Testis (tissue), 2 donors: Measurements from ENCODE around the gene PALM2AKAP2.

Source experiments
- POLR2A ChIP-seq: fragments of 450-650 bp; IDR thresholded peaks from one replicate; pipeline ENCODE4 v1.6.1; 2017; ENCODE audit warnings: antibody characterized with exemption, mild to moderate bottlenecking, moderate library complexity
- TF ChIP-seq, protein P1 (sequence below), 3 experiments: fragments of 450-650 bp in 2 of 3; fragments of 200-600 bp in 1 of 3; sonication (generic) in 1 of 3; IDR thresholded peaks; one replicate each; pipeline ENCODE4 v1.5.1; 2016 to 2019; ENCODE audit warnings: antibody characterized with exemption in 3 of 3, mild to moderate bottlenecking in 2 of 3, moderate library complexity in 1 of 3

DNA sequence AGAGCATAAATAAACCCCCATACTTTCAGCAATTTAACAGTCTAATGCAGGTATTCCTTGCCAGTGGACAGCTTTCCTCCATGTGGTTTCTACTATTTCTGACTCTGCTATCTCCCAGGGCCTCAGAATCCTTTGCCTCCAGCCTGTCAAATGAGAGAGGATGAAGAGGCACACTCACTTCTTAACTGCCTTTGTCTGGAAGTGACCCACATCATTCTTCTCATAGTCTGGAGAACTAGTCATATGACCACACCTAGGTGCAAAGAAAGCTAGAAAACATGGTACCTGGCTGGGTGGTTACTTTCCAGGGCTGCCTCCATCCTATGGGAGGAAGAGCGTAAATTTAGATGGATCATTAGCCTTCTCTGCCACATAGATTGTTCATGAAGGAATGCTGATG, 22.5 kb downstream of the PALM2AKAP2 start:
- TF ChIP-seq, protein P1, sequence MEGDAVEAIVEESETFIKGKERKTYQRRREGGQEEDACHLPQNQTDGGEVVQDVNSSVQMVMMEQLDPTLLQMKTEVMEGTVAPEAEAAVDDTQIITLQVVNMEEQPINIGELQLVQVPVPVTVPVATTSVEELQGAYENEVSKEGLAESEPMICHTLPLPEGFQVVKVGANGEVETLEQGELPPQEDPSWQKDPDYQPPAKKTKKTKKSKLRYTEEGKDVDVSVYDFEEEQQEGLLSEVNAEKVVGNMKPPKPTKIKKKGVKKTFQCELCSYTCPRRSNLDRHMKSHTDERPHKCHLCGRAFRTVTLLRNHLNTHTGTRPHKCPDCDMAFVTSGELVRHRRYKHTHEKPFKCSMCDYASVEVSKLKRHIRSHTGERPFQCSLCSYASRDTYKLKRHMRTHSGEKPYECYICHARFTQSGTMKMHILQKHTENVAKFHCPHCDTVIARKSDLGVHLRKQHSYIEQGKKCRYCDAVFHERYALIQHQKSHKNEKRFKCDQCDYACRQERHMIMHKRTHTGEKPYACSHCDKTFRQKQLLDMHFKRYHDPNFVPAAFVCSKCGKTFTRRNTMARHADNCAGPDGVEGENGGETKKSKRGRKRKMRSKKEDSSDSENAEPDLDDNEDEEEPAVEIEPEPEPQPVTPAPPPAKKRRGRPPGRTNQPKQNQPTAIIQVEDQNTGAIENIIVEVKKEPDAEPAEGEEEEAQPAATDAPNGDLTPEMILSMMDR (IDR thresholded peaks at IDR 0.05): no peak
- TF ChIP-seq POLR2A: no peak
